Measurements from ENCODE around the gene HTR6. TPM values are rescaled to one million over a fixed set of nuclear protein-coding genes. Genes with fewer than 3 reads are reported as not detected.
"Not testable (repeated sequence)": the region's sequence is repeated elsewhere in the genome, so short reads cannot be mapped to it uniquely, and the experiment has no call there.

HTR6 gene
- polyA plus RNA-seq, 3 donors, result 1.3 to 2.4 (median 2.0) TPM

DNA sequence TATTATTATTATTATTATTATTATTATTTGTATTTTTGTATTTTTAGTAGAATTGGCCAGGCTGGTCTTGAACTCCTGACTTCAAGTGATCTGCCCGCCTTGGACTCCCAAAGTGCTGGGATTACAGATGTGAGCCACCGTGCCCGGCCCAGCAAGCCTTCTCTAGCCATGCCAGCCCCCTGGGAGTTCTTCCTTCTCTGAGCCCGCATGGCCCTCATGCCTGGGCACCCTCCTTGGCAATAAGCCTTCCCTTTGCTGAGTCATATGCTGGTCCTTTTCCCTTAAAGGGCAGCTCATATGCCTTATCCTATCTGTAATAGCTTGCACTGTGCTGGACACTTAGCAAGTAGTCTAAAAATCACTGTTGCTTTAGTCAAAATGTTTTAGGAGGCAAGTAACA is 29.0 kb upstream of the HTR6 start:
- no peak for DNase-seq (ENCODE audit: extremely low read depth in 1 of 11, low read depth in 9 of 11, low spot score in 4 of 11)

- DNase-seq (ENCODE audit: extremely low read depth in 1 of 11, low read depth in 9 of 11, low spot score in 4 of 11), result no peak
Observed at GRCh38 chr1:19636065-19636464, 28.6 kb upstream of the HTR6 start.

DNA sequence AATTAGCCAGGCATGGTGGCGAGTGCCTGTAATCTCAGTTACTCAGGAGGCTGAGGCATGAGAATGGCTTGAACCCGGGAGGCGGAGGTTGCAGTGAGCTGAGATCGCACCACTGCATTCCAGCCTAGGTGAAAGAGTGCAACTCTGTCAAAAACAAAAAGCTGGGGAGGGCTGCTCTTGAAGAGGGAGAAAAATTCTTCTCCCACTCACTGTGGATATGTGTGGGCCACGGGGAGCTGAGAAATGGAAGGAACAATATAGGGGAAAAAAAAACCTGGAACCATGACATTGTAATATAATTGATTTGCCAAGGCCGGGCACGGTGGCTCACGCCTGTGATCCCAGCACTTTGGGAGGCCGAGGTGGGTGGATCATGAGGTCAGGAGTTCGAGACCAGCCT is 27.9 kb upstream of the HTR6 start:
- DNase-seq (ENCODE audit: extremely low read depth in 1 of 11, low read depth in 9 of 11, low spot score in 4 of 11), result not testable (repeated sequence)

DNA sequence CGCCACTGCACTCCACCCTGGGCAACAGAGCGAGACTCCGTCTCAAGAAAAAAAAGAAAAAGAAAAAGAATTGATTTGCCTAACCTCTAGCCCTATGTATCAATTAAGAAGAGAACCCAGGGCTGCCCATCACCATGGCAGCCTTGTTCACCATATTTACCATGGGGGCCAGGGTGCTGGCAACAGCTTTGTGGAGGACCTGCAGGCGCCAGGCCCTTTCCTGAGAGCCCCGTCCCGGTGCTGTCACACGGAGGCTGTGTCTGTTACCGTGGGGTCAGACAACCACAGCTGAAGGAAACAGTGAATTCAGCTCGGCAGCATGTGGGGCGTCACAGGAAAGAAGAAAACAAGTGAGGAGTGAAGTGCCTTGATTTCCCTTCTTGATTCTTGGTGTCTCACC is 27.1 kb upstream of the HTR6 start:
- no peak for DNase-seq (ENCODE audit: extremely low read depth in 1 of 11, low read depth in 9 of 11, low spot score in 4 of 11)

DNA sequence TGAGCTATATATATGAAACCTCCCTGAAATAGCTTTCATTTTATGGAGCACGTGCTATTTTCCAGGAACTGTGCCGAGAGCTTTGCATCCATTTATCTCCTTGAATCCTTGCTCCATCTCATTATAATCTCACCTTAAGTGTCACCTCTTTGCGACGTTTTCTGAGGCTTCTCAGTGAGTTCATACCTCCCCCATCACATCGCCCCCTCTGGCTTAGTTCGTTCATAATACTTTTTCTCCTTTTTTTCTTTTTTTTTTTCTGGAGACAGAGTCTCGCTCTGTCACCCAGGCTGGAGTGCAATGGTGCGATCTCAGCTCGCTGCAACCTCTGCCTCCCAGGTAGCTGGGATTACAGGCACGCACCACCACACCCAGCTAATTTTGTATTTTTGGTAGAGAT is 25.4 kb upstream of the HTR6 start:
- not testable (repeated sequence) for DNase-seq (ENCODE audit: extremely low read depth in 1 of 11, low read depth in 9 of 11, low spot score in 4 of 11)

- no peak for DNase-seq (ENCODE audit: extremely low read depth in 1 of 11, low read depth in 9 of 11, low spot score in 4 of 11)
Observed at GRCh38 chr1:19639999-19640362, 24.7 kb upstream of the HTR6 start.

GRCh38 chr1:19640363-19641316 is 24.0 kb upstream of the HTR6 start:
- DNase-seq (ENCODE audit: extremely low read depth in 1 of 11, low read depth in 9 of 11, low spot score in 4 of 11), result no peak

DNA sequence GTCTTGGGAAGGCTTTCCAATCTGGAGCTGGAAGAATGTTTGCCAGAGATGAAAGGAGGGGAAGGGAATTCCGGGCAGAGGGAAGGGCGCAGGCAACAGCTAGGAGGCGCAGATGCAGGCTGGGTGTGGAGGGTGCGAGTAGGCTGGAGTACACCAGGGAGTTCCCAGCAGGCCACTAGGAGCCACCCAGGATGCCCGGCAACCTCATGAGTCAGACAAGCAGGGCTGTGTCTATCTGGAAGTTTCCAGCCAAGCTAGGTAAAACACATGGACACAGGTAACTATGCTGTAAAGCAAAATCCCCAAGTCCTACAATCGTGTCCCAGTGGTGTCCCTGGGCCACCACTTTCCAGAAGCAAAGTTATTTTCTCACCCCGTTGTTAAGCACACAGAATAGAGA is 21.6 kb upstream of the HTR6 start:
- no peak for DNase-seq (ENCODE audit: extremely low read depth in 1 of 11, low read depth in 9 of 11, low spot score in 4 of 11)

- peak in 2 of 11 donors; percentile 53 to 68 for DNase-seq (ENCODE audit: extremely low read depth in 1 of 11, low read depth in 9 of 11, low spot score in 4 of 11)
Observed at GRCh38 chr1:19643602-19644394, 20.9 kb upstream of the HTR6 start, which contains the start of gene NBL1. Gene NBL1, plus strand, starts transcription at chr1:19644311. Its CDS starts 10,720 bp downstream, at chr1:19655031.

GRCh38 chr1:19644395-19644680 is 20.3 kb upstream of the HTR6 start:
- no peak for DNase-seq (ENCODE audit: extremely low read depth in 1 of 11, low read depth in 9 of 11, low spot score in 4 of 11)

DNA sequence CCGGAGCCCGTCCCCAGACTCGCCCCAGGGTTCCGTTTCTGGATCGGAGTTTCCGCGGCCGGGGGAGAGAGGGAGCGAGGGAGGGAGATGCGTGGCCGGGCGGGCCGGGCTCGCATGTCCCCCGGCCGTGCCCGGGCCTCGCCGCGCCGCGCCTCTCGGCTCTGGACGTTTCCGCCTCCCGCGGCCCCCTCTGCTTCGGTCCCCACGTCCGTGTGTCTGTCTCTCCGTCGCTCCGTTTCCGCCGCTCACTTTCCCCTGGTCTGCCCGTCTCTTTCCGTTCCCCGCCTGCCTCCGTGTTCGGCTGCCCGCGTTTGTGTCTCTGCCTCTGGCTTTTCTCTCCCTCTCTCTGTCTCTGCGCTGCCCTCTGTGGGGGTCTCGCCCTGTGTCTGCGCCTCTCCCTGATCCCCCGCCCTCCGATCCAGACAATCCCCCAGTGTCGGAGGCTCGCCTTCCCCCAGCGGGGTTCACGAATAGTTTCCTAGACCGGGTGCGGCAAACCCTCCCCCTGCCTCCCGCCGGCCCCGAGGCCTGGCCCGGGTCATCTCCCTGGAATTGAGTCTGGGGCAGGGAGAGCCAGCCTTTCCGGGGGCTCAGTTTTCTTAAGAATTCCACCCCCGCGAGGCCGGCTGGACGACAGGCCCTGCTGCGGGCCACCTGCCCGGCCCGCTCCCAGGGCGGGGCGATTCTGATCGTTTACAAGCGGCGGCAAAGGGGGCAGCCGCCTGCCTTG is 19.8 kb upstream of the HTR6 start:
- DNase-seq (ENCODE audit: extremely low read depth in 1 of 11, low read depth in 9 of 11, low spot score in 4 of 11), result no peak

DNA sequence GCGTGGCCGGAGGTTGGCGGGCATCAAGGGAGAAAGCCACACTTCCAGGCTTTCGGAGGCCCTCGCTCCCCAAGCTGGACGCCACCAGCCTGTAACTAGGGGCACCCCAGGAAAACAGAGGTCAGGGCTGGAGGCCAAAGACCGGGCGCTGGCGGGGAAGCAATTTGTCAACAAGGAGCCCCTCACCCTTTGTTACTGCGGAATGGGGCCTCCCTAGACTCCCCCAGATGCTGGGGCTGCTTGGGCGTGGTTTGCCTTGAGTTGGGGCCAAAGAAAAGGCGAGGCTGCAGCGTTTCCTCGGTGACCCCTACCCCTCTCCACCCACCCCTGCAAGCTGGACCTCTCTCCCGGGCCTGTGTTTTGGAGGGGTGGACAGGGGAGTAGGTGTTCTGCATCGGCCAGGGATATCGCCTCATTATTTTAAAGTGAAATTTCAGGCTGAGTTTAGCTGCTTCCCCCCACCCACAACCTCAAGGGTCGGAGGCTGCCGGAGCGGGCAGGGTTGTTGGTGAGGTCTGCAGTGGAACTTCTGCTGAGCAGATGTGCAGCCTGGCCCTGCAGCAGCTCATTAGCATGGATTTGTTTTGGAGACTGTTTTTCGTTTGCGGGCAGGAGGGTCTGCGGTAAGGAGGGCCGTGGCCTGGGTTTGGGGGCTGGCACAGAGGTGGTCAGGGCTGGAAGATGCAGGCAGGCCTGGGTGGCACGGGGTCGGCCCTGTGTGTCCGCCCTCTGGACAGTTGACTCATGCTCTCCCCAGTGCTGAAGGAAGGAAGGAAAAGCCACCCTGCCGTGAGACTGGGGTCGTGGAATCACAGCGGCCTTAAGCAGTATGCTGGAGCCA is 19.0 kb upstream of the HTR6 start:
- no peak for DNase-seq (ENCODE audit: extremely low read depth in 1 of 11, low read depth in 9 of 11, low spot score in 4 of 11)

DNA sequence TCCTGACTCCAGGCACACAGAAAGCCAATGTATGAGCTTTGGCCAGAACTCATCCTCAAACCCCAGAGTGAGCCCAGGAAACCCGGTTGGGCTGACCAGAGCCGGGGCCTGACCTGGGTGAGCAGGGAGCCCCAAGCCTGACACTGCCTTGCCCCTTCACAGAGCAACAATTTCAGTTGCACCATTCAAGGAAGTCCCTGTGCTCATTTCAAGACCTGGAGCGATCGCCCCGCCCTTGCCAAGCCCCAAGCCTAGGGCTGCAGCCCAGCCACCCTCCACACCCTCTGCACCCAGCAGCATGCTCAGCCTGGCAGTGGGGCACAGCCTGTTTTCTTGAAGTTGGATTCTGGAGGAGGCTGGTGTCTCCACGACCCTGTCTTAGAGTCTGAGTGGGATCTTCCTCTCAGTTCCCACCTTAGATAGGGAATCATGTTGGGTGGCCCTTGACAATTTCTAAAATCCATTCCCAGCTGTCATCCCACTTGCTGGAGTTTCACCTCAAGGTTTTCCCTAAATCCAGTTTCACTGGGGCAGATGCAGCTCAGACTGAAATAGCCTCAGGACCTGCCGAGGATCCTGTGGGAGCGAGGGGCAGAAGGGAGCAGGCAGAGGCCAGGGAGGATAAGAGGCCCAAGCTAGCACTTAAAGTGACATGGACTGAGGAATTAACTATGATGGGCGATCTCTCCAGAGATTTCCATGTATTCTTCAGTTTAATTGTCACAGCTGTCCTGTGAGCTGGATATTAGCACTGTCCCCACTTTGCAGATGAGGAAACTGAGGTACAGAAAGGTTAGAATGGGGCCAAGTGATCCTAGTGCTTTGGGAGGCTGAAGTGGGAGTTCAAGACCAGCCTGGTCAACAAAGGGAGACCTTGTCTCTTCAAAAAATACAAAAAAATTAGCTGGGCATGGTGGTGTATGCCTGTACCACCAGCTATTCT is 18.0 kb upstream of the HTR6 start:
- no peak for DNase-seq (ENCODE audit: extremely low read depth in 1 of 11, low read depth in 9 of 11, low spot score in 4 of 11)

DNA sequence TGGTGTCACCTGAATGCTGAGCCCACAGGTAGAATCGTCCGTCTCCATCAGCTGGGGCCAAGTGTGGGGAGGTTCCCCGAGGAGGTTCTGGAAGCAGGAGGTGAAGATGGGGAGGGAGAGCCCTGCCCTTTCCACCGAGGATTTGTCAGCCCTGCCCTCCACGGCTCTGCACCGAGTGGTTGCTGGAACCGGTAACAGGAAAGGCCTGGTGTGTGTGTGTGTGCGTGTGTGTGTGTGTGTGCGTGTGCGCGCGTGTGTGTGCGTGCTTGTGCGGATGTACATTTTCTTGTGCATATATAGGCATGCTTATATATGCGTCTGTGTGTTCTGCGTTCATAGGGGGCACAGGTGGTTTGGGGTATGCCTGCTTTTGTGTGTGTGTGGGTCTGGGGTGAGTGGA is 17.0 kb upstream of the HTR6 start:
- DNase-seq (ENCODE audit: extremely low read depth in 1 of 11, low read depth in 9 of 11, low spot score in 4 of 11), result no peak

GRCh38 chr1:19648239-19648638 is 16.4 kb upstream of the HTR6 start:
- DNase-seq (ENCODE audit: extremely low read depth in 1 of 11, low read depth in 9 of 11, low spot score in 4 of 11), result no peak

GRCh38 chr1:19648689-19649088 is 16.0 kb upstream of the HTR6 start:
- no peak for DNase-seq (ENCODE audit: extremely low read depth in 1 of 11, low read depth in 9 of 11, low spot score in 4 of 11)

DNA sequence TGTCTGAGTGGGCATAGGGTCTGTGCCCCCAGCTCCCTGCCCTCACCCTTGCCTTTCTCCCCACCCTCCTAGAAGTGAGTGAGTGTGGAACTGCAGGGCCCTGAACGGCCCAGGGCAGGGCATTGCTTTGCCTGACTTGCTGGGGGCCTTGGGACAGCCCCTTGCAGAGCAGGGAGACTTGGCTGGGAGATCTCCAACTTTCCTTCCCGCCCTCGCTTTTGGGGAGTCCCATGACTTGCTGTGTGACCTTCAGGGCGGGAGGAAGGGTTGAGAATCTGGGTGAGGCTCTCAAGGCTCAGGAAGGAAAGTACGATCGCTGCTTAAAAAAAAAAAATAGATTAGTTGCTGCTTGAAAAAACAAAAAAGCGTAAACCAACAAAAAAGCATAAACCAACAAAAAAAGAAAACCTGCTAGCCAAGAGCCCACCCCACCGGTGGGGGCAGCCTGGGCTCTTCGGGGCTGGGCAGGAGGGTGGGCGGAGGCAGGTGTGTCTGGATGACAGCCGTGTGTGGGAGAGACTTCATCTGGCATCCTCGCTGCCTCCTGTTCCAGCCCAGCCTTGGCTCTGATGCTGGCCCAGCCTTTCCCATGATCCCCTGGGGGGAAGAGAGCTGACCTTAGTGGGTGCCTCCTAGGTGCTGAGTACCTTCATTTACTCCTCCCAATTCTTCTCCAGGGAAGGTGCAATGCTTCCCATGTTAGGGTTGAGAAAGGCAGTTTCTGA is 14.1 kb upstream of the HTR6 start:
- DNase-seq (ENCODE audit: extremely low read depth in 1 of 11, low read depth in 9 of 11, low spot score in 4 of 11), result no peak

Measured in renal cortex interstitium (tissue), 11 donors.